Kidney tubule cell (primary cell): ENCODE data around the gene CD164L2.
"Not testable (repeated sequence)": the region's sequence is repeated elsewhere in the genome, so short reads cannot be mapped to it uniquely, and the experiment has no call there.

Experiments
- DNase-seq: peaks from one replicate; pipeline ENCODE4 v3.0.0-alpha.2; 2018; ENCODE audit warnings: low spot score

The CD164L2 gene

DNA sequence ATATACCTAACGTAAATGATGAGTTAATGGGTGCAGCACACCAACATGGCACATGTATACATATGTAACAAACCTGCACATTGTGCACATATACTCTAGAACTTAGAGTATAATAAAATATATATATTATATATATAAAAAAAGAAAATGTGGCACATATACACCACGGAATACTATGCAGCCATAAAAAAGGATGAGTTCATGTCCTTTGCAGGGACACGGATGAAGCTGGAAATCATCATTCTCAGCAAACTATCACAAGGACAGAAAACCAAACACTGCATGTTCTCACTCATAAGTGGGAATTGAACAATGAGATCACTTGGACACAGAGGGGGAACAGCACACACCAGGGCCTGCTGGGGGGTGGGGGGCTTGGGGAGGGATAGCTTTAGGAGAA is 1.7 kb upstream of the CD164L2 start:
- not testable (repeated sequence) for DNase-seq

DNA sequence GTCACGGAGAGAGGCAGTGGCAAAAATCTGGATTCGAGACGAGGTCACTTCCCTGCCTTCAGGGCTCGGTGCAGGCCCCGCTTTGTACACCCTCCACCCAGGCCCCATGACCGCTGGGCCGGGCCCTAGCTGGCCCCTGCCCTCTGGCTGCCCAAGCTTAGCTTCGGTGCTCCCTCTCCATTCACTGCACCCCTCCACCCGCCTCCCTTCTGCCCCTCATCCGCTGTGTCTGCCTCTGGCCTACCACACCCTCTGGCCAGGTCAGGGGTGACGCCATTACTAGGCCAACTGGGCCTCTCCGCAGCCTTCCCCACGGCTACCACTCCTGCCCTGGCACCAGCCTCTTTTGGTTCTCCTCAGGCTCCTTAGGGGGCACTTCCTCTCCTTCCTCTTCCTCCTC is 528 bp upstream of the CD164L2 start:
- DNase-seq: no peak

- DNase-seq: no peak
Measured at GRCh38 chr1:27381969-27382762, 967 bp downstream of the CD164L2 start.

DNA sequence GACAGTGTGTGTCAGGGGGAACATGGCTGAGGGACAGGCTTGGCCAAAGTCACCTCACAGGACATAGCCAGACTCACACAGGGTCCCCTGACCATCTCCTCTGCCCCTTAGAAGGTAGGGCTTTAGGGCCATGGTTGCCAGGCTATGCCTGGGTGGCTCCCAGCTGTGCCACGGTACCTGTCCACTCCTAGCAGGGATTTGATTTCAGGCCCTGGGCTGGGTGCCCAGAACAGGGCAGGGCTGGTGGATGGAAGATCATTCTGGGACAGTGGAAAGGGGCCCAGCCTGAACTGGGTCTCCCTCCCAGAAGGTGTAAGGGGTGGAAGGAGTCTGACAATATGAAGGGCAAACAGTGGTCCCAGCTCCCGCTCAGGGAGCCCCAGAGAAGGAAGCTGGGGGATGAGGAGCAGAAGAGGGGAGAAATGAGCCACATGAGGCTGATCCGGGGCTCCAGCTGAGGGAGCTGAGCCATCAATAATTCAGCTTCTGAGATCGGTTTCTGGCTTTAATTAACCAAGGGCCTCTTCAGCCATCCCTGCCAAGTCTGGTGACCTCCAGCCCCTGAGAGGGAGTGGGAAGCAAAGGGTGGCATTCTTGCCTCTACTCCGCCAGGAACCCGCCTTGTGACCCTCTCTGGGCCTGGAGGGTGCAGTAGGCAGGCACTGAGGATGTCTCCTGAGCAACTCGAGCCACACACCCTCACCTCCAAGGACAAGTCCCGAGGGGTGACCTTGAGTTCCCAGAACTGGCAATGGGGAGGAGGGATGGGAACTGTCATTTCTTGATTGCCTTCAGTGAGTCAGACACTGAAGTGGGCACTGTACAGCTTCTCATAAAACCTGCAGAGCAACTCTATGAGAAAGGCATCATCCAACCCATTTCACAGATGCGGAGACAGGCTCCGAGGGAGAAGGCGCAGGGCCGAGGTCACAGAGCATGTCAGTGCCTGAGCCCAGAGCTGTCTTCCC is 2.1 kb downstream of the CD164L2 start:
- no peak for DNase-seq

DNA sequence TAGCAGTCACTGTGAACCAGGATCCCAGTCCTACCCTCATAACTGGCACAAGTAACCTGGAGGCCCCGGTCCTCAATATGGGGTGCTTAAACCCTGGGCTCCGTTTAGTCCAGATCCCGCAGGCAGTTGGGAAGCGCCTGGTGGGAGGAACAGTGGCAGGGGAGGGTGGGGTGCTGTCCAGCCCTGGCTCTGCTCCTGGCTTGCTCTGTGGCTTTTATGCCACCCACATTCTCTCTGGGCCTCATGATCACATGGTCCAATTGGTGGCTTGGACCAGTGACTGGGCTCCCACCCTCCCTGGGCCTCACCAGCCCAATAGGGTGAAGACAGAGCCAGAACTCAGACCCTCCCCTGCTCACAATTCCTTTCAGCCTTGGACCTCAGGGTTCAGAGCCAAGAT is 2.9 kb downstream of the CD164L2 start:
- DNase-seq: no peak

- DNase-seq: no peak
Measured at GRCh38 chr1:27379564-27380122, 3.5 kb downstream of the CD164L2 start.

DNA sequence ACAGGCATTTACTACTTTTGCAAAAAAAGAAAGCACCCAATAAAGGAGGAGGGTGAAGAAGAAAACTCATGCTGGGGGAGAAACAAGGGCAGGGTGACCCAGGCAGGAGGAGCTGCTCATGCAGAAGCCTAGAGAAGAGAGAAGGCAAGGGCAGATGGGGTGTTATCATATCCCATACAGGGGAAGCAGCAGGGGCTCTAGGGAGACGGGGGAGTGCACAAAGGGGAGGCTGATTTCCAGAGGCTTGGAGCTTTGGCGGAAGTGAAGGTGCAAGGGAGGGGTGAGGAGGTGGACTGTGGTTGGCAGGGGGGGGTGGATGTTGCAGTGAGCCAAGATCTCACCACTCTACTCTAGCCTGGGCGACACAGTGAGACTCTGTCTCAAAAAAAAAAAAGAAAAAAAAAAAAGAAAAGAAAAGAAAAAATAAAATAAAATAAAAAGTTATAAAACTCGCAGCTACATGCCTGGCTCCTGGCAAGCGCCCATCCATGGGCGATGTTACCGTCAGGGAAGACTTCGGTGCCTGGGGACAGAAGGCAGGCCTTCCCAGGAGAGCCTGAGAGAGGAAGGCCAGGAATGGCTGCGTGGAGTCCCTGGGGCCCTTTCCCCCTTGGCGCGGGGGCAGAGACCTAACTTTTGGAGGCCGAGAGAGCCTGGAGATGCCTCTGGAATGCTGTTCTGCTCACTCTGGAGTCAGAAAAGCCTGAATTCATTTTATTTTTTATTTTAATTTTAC is 5.2 kb downstream of the CD164L2 start:
- DNase-seq: no peak

DNA sequence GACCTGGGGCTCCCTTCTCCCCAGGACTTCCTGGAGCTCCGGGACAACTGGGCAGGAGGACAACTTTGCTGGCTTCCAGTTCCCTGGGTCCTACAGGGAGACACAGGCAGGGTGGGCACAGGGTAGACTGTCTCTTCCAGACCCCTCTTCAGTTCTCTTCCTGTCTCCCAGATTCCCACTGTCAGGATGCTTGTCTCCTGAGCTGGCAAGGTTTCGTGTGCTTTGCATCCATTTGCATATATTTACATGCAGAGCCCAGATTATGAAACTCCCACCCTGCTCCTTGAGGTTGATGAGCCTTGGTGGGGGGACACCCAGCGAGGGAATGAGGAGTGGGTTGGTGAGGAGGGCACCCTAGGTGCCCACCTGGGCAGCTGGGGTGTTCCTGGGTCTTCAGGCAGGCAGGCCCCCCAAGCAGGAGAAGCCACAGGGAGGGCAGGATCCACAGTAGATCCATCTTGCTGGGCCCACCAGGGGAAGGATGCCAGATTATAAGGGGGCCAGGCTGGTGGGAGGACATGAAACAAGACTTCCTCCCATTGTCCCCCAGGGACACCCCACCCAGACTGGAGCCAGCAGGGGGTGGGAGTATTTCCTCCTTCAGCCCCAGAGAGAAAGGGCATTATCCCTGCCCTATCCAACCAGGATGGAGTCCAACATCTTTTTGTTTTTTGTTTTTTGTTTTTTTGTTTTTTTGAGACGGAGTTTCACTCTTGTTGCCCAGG is 8.6 kb downstream of the CD164L2 start, which contains the start of gene FCN3:
TSS of gene FCN3 (minus strand) at position 463 of the 725 bp plus-strand sequence. CDS start at position 457, 6 bp downstream.
- DNase-seq: no peak

GRCh38 chr1:27372808-27373690 is 10.1 kb downstream of the CD164L2 start:
- DNase-seq: peak; percentile 28

DNA sequence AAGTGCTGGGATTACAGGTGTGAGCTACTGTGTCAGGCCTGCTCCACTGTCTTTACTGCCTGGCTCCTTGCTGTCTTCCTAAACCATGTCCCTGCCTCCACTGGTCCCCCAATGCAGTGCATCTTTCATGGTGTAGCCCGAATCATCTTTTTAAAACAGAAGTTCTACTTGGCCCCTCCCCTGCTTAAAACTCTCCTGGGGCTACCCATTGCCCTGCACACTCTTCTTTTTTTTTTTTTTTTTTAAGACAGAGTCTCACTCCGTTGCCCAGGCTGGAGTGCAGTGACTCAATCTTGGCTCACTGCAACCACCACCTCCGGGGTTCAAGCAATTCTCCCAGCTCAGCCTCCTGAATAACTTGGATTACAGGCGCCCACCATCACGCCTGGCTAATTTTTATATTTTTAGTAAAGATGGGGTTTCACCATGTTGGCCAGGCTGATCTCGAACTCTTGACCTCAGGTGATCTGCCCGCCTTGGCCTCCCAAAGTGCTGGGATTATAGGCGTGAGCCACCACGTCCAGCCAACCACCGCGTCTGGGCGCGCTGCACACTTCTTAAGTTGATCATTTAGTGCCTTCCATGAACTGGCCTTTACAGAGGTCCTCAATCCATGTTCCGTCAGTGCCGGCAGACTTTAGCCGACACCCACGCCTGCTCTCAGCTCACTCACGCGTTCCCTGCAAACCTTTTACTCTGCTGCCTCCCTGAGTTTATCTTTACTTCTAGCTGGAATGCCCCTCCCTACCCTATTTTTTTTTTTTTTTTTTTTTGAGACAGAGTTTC is 10.9 kb downstream of the CD164L2 start:
- DNase-seq: peak; percentile 73

- no peak for DNase-seq
Measured at GRCh38 chr1:27368869-27369582, 14.1 kb downstream of the CD164L2 start.

DNA sequence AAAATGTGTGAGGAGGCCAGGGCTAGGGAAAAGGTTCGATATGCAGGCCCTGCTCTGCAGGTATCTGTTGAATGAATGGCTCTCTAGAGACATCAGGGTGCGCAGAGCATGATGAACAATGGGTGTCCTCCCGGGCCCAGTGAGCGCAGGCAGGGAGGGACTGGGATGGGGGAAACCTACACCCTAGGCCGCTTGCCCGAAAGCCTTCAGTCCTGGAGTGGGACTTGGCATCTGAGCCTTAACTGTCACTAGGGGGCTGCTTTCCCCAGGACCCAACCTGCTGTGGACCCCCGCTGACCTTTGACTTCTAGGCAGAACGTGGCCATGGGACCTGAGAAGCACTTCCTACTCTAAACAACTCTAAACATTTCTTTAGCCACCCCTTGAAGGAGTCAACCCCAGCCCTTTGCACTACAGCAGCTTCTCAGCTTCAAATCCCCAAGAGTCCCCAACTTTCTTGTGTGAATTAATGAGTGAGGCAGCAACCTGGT is 15.9 kb downstream of the CD164L2 start:
- no peak for DNase-seq

DNA sequence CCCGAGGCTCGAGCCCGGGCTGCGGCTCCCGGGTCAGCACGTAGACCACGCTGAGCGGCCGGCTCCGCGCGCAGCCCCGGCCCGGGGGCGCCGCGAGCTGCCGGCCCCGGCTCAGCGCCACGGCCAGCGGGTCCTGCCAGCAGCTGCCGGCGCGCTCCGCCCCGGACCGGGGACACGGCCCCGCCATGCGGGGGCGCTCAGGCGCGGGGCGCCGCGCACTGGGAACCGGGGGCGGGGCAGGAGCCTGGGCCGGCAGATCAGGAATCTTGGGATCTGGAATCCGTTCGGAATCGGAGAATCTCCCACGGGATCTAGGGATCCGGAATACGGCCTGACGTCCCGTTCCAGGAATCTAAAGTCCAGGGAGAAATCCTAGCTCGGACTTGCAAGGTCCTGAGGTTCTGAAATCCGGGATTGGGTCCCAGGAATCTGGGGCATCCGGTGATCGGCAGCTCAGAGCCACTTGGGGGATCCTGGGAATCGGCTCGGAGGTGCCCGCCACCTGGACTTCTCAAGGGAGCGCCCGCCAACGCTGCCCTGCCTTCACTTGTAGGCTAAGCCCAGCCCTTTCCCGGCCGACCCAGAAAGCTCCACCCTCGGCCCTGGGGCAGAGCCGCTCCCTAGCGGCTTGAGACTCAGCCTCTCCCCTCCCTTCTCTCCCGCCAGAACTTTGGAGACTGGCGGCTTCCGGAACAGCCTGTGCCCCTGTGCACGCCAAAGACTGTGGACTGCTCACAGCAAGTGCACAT is 16.5 kb downstream of the CD164L2 start, which contains the start of gene MAP3K6:
TSS of gene MAP3K6 (minus strand) at position 551 of the 749 bp plus-strand sequence. CDS start at position 187, 364 bp downstream.
- DNase-seq: peak; percentile 82

DNA sequence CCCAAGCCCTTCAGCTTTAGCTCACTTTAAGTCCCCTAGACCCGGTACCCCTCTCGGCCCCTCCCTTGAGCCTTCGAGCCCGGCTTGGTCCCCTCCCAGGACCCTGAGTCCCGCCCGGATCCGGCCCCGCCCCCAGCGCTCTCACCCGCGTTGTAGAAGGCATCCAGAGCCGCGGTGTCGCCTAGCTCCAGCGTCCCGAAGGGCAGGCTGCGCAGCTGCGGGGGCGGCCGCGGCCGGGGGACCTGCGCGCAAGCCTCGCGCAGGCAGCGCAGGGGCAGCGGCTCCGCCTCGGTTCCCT is 17.1 kb downstream of the CD164L2 start:
- DNase-seq: peak; percentile 79

DNA sequence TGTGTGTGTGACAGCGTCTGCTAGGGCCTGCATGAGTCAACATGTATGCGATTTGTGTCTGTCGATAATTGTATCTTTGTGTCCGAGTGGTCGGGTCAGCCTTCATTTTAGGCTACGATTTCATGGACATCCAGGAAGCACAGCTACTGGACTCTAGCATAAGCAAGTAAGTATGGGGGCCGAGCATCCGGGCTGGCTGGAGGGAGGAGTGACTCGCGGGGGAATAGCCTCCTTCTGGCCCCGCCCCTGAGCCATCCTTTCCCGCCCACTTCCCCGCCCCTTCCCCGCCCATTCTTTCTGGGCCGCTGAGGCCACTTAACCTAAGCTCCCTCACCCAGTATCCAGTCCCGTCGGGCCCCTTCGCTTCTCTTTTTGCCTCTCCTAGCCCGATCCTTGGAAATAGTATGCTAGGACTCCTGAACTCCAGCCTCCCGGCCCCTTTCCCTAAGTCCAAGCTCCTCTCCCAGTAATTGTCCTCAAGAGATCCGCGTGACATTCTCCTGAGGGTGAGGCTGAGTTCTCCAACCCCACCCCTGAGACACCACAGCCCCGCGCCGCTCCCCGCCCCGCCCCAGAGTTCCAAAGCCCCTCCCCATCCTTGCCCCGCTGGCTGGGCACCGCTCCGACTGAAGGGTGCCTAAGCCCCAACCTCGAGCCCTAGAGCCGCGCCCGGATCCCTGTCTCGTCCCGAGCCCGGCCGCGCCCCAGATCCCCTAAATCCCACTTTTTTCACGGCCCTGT is 17.6 kb downstream of the CD164L2 start:
- peak; percentile 87 for DNase-seq

DNA sequence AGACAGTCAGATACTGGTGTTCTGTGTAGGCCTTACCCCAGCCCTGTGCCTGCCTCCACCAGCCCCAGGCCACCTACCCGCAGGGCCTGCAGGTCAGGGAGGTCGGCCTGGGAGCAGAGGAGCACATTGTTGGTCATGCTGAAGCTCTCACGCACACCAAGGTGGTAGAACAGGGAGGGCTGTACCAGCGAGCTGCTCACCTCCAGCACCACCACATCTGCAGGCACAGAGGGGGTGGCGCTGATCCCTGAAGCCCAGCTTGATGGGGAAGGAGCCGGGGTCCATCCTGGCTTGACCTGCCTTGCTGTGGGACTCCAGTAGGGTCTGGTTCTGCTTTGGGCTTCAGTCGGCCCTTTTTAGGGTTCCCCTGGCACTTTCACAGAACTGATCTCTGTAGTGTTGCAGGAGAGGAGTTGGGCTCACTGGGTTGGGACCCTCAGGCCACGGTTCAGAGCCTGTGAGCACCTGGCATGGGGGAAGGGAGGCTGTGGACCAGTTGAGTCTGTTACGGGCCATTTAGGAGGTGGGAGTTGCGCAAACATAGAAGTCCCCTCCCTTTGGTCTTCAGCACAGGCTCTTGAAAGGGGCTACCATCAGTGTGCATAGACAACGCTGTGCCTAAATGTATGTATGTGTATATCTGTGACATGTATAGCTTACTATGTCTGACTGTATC is 18.3 kb downstream of the CD164L2 start:
- DNase-seq: no peak
